Measurements from ENCODE around the gene CHN2. TPM values are rescaled to one million over a fixed set of nuclear protein-coding genes. Genes with fewer than 3 reads are reported as not detected.

Gene CHN2
- total RNA-seq, 1 experiment from 2014 or later, result not detected

- no peaks in the 10 kb centered on the region for H4K20me1 ChIP-seq (ENCODE audit: insufficient read depth)
- H3K9me2 ChIP-seq (ENCODE audit: insufficient read depth), result no peaks in the 10 kb centered on the region
- no TSS peak for BruUV-seq (replicated peaks)
- ChIA-PET CTCF (no interaction called here), POLR2A (ENCODE audit: unreplicated experiment) (no interaction called here)
- H3K36me3 ChIP-seq (ENCODE audit: low read depth), result no peaks in the 10 kb centered on the region
- no peak for DNase-seq
- TF ChIP-seq EZH2 (IDR thresholded peaks at IDR 0.05; ENCODE audit: low read depth), result no peak
- TF ChIP-seq CTCF (conservative IDR thresholded peaks at IDR 0.05), result no peak
- H3K4me3 ChIP-seq, result no peak overlapping the region
- H3K4me2 ChIP-seq, result no peak overlapping the region
- intact Hi-C loops (cut with micrococcal nuclease; ENCODE audit: unreplicated experiment), result no loop called here
- H3K27me3 ChIP-seq (ENCODE audit: insufficient read depth, low read depth), result 0 out of 2 replicates have a peak, but pooled peaks cover 12% of the 10 kb centered on the region
- H2AFZ ChIP-seq, result no peak overlapping the region
- H3F3A ChIP-seq (ENCODE audit: insufficient read depth, low read depth), result peaks cover 6% of the 10 kb centered on the region; the same call in 1 of the 2 replicates
- H3K79me2 ChIP-seq (ENCODE audit: low read depth), result no peaks in the 10 kb centered on the region
- H3K4me1 ChIP-seq (replicated peaks; ENCODE audit: insufficient read depth), result peaks cover 25% of the 10 kb centered on the region
- H3K27ac ChIP-seq, result no peak overlapping the region
- H3K9me3 ChIP-seq (ENCODE audit: insufficient read depth, low read depth), result no peaks in the 10 kb centered on the region
These were observed 88.3 kb downstream of the CHN2 start for GRCh38 chr7:29282819-29283414.

GRCh38 chr7:29284696-29285443, 90.3 kb downstream of the CHN2 start:
- H3K4me2 ChIP-seq, result peak overlapping the region; percentile 35
- H3K27me3 ChIP-seq (ENCODE audit: insufficient read depth, low read depth), result 0 out of 2 replicates have a peak, but pooled peaks cover 6% of the 10 kb centered on the region
- H3K36me3 ChIP-seq (ENCODE audit: low read depth), result no peaks in the 10 kb centered on the region
- TF ChIP-seq CTCF (conservative IDR thresholded peaks at IDR 0.05) (no peak), EZH2 (IDR thresholded peaks at IDR 0.05; ENCODE audit: low read depth) (no peak)
- no TSS peak for BruUV-seq (replicated peaks)
- no peaks in the 10 kb centered on the region for H3K9me2 ChIP-seq (ENCODE audit: insufficient read depth)
- H3F3A ChIP-seq (ENCODE audit: insufficient read depth, low read depth), result peaks cover 6% of the 10 kb centered on the region; the same call in 1 of the 2 replicates
- peaks cover 25% of the 10 kb centered on the region for H3K4me1 ChIP-seq (replicated peaks; ENCODE audit: insufficient read depth)
- no peak overlapping the region for H2AFZ ChIP-seq
- H4K20me1 ChIP-seq (ENCODE audit: insufficient read depth), result no peaks in the 10 kb centered on the region
- H3K79me2 ChIP-seq (ENCODE audit: low read depth), result no peaks in the 10 kb centered on the region
- ChIA-PET CTCF (no interaction called here), POLR2A (ENCODE audit: unreplicated experiment) (no interaction called here)
- intact Hi-C loops (cut with micrococcal nuclease; ENCODE audit: unreplicated experiment), result no loop called here
- no peak overlapping the region for H3K27ac ChIP-seq
- no peak for DNase-seq
- no peaks in the 10 kb centered on the region for H3K9me3 ChIP-seq (ENCODE audit: insufficient read depth, low read depth)
- H3K4me3 ChIP-seq, result no peak overlapping the region

DNA sequence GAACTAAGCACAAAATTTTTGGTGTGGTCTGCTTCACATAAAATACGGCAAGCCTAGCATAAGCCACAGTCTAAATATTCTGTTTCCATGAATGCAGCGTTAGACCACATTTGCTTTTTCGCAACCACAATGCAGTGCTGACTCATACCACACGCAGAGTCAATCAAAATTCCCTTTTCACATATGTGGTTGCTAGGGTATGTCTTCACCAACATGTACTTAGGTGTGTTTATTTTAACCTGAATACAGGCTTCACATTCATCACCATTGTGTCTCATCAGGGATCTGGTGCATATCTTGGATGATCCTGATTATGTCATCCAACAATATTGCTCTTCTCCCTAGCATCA, 90.8 kb downstream of the CHN2 start:
- Histone ChIP-seq H3K4me2 (peak overlapping the region; percentile 35), H3K27ac (no peak overlapping the region)

More for the DNA sequence above, 90.8 kb downstream of the CHN2 start:
- no peak overlapping the region for H2AFZ ChIP-seq
- DNase-seq, result peak in 1 of 2 experiments; percentile 88
- no TSS peak for BruUV-seq (replicated peaks)
- H3K79me2 ChIP-seq (ENCODE audit: low read depth), result no peaks in the 10 kb centered on the region
- H4K20me1 ChIP-seq (ENCODE audit: insufficient read depth), result no peaks in the 10 kb centered on the region
- intact Hi-C loops (cut with micrococcal nuclease; ENCODE audit: unreplicated experiment), result no loop called here
- no peaks in the 10 kb centered on the region for H3K9me3 ChIP-seq (ENCODE audit: insufficient read depth, low read depth)
- H3K4me3 ChIP-seq, result no peak overlapping the region
- H3F3A ChIP-seq (ENCODE audit: insufficient read depth, low read depth), result peaks cover 6% of the 10 kb centered on the region; the same call in 1 of the 2 replicates
- H3K27me3 ChIP-seq (ENCODE audit: insufficient read depth, low read depth), result 0 out of 2 replicates have a peak, but pooled peaks cover 6% of the 10 kb centered on the region
- no peak for TF ChIP-seq EZH2 (IDR thresholded peaks at IDR 0.05; ENCODE audit: low read depth)
- TF ChIP-seq CTCF (conservative IDR thresholded peaks at IDR 0.05), result no peak
- CTCF ChIA-PET, result no interaction called here
- POLR2A ChIA-PET (ENCODE audit: unreplicated experiment), result no interaction called here
- no peaks in the 10 kb centered on the region for H3K36me3 ChIP-seq (ENCODE audit: low read depth)
- H3K9me2 ChIP-seq (ENCODE audit: insufficient read depth), result no peaks in the 10 kb centered on the region
- peaks cover 25% of the 10 kb centered on the region for H3K4me1 ChIP-seq (replicated peaks; ENCODE audit: insufficient read depth)

All from PC-9 (cell line).